Measurements from ENCODE around the gene NBAS. TPM values are rescaled to one million over a fixed set of nuclear protein-coding genes. Genes with fewer than 3 reads are reported as not detected.

NBAS gene
- total RNA-seq, 4 donors from 2014 or later, result 27.3 to 43.6 (median 28.4) TPM

DNA sequence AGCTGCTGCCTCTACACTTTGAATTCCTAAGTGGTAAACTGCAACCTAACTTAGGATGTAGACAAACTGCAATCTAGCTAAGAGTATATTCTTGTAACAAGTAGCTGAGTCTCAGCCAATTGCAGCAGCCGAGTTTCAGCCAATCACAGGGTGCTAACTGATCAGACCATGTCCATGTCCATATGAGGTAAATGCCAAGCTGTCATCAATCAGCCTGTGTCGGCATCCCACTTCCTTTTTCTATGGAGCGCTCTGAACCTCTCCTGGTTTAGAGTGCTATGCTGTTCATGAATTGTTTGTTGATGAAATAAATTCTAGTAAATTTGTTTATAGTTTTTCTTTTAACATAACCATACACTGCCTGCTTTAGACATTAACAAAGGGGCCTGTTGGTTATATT, 408.8 kb downstream of the NBAS start:
- in situ Hi-C loops (cut with MboI; ENCODE audit: low sequenced_read_pairs in 4 of 4) (no loop called here), intact Hi-C loops (cut with DNase I; ENCODE audit: low total_unique reads) (no loop called here)
- no peaks in the 10 kb centered on the region for H3K9me3 ChIP-seq
- H3K27me3 ChIP-seq, result no peaks in the 10 kb centered on the region
- no peak overlapping the region for H3K4me3 ChIP-seq
- no peak for DNase-seq
- no peaks in the 10 kb centered on the region for H3K36me3 ChIP-seq
- ATAC-seq, result no peak
- no peak overlapping the region for H3K27ac ChIP-seq
- H3K4me1 ChIP-seq, result no peaks in the 10 kb centered on the region
- TF ChIP-seq POLR2A (IDR thresholded peaks at IDR 0.05), result no peak
- TF ChIP-seq, protein P1, sequence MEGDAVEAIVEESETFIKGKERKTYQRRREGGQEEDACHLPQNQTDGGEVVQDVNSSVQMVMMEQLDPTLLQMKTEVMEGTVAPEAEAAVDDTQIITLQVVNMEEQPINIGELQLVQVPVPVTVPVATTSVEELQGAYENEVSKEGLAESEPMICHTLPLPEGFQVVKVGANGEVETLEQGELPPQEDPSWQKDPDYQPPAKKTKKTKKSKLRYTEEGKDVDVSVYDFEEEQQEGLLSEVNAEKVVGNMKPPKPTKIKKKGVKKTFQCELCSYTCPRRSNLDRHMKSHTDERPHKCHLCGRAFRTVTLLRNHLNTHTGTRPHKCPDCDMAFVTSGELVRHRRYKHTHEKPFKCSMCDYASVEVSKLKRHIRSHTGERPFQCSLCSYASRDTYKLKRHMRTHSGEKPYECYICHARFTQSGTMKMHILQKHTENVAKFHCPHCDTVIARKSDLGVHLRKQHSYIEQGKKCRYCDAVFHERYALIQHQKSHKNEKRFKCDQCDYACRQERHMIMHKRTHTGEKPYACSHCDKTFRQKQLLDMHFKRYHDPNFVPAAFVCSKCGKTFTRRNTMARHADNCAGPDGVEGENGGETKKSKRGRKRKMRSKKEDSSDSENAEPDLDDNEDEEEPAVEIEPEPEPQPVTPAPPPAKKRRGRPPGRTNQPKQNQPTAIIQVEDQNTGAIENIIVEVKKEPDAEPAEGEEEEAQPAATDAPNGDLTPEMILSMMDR (IDR thresholded peaks at IDR 0.05 in 4 of 5, conservative IDR thresholded peaks at IDR 0.05 in 1 of 5), result no peak

DNA sequence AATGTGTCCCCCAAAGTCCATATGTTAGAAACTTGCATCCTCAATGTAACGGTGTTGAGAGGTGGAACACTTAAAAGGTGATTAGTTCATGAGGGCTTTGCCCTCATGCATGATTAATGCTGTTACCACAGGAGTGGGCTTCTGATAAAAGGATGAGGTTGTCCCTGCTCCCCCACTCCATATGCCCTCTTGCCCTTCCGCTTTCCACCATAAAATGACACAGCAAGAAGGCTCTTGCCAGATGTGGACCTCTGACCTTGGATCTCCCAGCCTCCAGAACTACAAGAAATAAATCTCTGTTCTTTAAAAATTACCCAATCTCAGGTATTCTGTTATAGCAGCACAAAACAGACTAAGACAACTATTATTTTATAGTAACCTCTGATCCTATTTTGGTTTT, 412.1 kb downstream of the NBAS start:
- Histone ChIP-seq H3K9me3 (no peaks in the 10 kb centered on the region), H3K27ac (no peak overlapping the region), H3K4me3 (no peak overlapping the region), H3K27me3 (no peaks in the 10 kb centered on the region), H3K4me1 (no peaks in the 10 kb centered on the region), H3K36me3 (no peaks in the 10 kb centered on the region)
- intact Hi-C loops (cut with DNase I; ENCODE audit: low total_unique reads) (no loop called here), in situ Hi-C loops (cut with MboI; ENCODE audit: low sequenced_read_pairs in 4 of 4) (no loop called here)
- DNase-seq, result no peak
- ATAC-seq, result no peak
- TF ChIP-seq, protein P1 (IDR thresholded peaks at IDR 0.05 in 4 of 5, conservative IDR thresholded peaks at IDR 0.05 in 1 of 5), result no peak
- no peak for TF ChIP-seq POLR2A (IDR thresholded peaks at IDR 0.05)

DNA sequence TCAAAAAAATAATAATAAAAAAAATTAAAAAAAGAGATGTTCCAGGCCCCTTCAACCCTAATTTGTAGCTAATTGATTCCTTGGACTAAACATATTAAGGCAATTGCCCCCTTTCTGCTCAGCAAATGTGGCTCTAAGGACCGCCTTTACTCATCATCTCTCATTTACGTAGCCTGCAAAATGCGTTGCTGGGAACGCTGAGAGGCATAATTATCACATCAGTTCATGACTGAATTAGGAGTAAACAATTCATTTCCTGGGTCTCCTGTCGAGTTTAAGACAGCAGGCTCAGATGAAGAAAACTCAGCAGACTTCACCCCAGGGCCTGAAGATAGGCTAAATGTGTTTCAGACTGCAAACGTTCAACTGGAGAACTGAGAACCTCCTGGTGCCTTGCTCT, 413.5 kb downstream of the NBAS start:
- TF ChIP-seq, protein P1 (IDR thresholded peaks at IDR 0.05 in 4 of 5, conservative IDR thresholded peaks at IDR 0.05 in 1 of 5), result no peak
- TF ChIP-seq POLR2A (IDR thresholded peaks at IDR 0.05), result no peak
- no peak for ATAC-seq
- no peaks in the 10 kb centered on the region for H3K36me3 ChIP-seq
- DNase-seq, result no peak
- intact Hi-C loops (cut with DNase I; ENCODE audit: low total_unique reads), result no loop called here
- H3K27me3 ChIP-seq, result no peaks in the 10 kb centered on the region
- no peaks in the 10 kb centered on the region for H3K4me1 ChIP-seq
- H3K4me3 ChIP-seq, result no peak overlapping the region
- no peaks in the 10 kb centered on the region for H3K9me3 ChIP-seq
- H3K27ac ChIP-seq, result no peak overlapping the region
- in situ Hi-C loops (cut with MboI; ENCODE audit: low sequenced_read_pairs in 4 of 4), result no loop called here

DNA sequence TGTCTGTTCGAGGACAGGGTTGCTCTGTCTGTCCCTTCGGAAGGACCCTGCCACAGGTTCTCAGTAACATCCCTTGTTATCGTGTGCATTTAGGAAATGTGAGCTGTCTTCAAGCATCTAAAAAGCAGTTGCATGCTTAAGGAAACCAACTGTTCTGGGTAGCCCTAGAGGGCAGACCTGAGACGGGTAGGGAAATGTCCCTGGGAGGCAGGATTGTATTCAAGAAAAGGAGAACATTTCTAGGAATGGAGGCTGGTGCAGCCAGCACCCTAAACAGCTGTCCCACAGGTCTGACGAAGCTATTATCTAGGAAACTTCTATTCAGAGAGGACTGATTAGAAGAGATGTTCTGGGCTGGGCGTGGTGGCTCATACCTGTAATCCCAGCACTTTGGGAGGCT, 414.2 kb downstream of the NBAS start:
- H3K27ac ChIP-seq, result no peak overlapping the region
- no peak for DNase-seq
- in situ Hi-C loops (cut with MboI; ENCODE audit: low sequenced_read_pairs in 4 of 4), result no loop called here
- H3K27me3 ChIP-seq, result no peaks in the 10 kb centered on the region
- H3K4me3 ChIP-seq, result no peak overlapping the region
- no peaks in the 10 kb centered on the region for H3K9me3 ChIP-seq
- no peak for TF ChIP-seq POLR2A (IDR thresholded peaks at IDR 0.05)
- TF ChIP-seq, protein P1 (IDR thresholded peaks at IDR 0.05 in 4 of 5, conservative IDR thresholded peaks at IDR 0.05 in 1 of 5), result no peak
- H3K4me1 ChIP-seq, result no peaks in the 10 kb centered on the region
- no peak for ATAC-seq
- intact Hi-C loops (cut with DNase I; ENCODE audit: low total_unique reads), result no loop called here
- no peaks in the 10 kb centered on the region for H3K36me3 ChIP-seq

DNA sequence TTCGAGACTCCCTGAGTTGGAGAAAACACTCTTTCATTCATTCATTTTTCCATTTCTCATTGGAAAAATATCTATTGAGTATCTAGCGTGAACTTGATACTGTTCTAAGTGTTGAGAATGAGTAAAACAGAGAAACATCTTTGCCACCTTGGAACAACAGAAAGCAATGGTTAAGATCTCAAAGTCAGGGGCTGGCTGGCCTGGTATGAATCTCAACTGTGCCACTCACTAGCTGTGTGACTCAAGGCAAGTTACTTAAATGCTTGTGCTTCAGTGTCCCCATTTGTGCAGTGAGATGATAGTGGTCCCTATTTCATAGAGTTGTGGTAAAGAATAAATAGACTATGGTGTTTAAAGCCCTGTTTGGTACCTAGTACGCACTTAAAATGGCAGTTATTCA, 415.2 kb downstream of the NBAS start:
- H3K4me1 ChIP-seq, result no peaks in the 10 kb centered on the region
- no peaks in the 10 kb centered on the region for H3K9me3 ChIP-seq
- ATAC-seq (no peak), DNase-seq (no peak)
- H3K27ac ChIP-seq, result no peak overlapping the region
- no peak for TF ChIP-seq POLR2A (IDR thresholded peaks at IDR 0.05)
- TF ChIP-seq, protein P1 (IDR thresholded peaks at IDR 0.05 in 4 of 5, conservative IDR thresholded peaks at IDR 0.05 in 1 of 5), result no peak
- in situ Hi-C loops (cut with MboI; ENCODE audit: low sequenced_read_pairs in 4 of 4) (no loop called here), intact Hi-C loops (cut with DNase I; ENCODE audit: low total_unique reads) (no loop called here)
- no peaks in the 10 kb centered on the region for H3K36me3 ChIP-seq
- H3K27me3 ChIP-seq, result no peaks in the 10 kb centered on the region
- H3K4me3 ChIP-seq, result no peak overlapping the region
